BJ (cell line): ENCODE data around the gene TNF. TPM values are rescaled to one million over a fixed set of nuclear protein-coding genes. Genes with fewer than 3 reads are reported as not detected.

ENCODE experiments used
- CTCF ChIA-PET: fragments of 350-600 bp; formaldehyde crosslinking; extraction: SDS; loops from one replicate; lab custom pipeline; 2021; ENCODE audit warnings: antibody characterized with exemption, inconsistent platforms; lab: Yijun Ruan, JAX
- POLR2A ChIA-PET: fragments of 300-600 bp; sonication (Branson Sonifier 250); formaldehyde crosslinking; extraction: SDS; loops from one replicate; lab custom pipeline; 2021; ENCODE audit warnings: antibody characterized with exemption; lab: Charles Lee
- DNase-seq: peaks from one replicate; pipeline ENCODE4 v3.0.0-alpha.2; 2011; ENCODE audit warnings: low read depth
- H3K27me3 ChIP-seq: 2 replicates; pipeline ENCODE4 v1.6.0; 2011; ENCODE audit warnings: low read length; ENCODE audit not compliant: control insufficient read depth, insufficient read depth
- H3K36me3 ChIP-seq: 2 replicates; pipeline ENCODE4 v1.5.1; 2011; ENCODE audit warnings: low read length; ENCODE audit not compliant: control insufficient read depth, insufficient read depth
- H3K4me3 ChIP-seq: 2 replicates; pipeline ENCODE4 v1.5.1; 2011; ENCODE audit warnings: low read depth, mild to moderate bottlenecking, control low read depth, low read length
- polyA plus RNA-seq: library from polyadenylated mRNA; depleted of rRNA; stranded (reverse); fragments of >200 nt; gene quantifications from 2 replicates; pipeline ENCODE4 v1.2.3, GENCODE V29; 2011
- TF ChIP-seq, protein P1 (sequence below): IDR thresholded peaks from 2 replicates; pipeline ENCODE4 v1.5.1; 2011; ENCODE audit warnings: low read depth, mild to moderate bottlenecking, control low read depth, inconsistent platforms, low read length, moderate library complexity; ENCODE audit not compliant: insufficient read depth

TNF gene
- polyA plus RNA-seq, 1 experiment = not detected

DNA sequence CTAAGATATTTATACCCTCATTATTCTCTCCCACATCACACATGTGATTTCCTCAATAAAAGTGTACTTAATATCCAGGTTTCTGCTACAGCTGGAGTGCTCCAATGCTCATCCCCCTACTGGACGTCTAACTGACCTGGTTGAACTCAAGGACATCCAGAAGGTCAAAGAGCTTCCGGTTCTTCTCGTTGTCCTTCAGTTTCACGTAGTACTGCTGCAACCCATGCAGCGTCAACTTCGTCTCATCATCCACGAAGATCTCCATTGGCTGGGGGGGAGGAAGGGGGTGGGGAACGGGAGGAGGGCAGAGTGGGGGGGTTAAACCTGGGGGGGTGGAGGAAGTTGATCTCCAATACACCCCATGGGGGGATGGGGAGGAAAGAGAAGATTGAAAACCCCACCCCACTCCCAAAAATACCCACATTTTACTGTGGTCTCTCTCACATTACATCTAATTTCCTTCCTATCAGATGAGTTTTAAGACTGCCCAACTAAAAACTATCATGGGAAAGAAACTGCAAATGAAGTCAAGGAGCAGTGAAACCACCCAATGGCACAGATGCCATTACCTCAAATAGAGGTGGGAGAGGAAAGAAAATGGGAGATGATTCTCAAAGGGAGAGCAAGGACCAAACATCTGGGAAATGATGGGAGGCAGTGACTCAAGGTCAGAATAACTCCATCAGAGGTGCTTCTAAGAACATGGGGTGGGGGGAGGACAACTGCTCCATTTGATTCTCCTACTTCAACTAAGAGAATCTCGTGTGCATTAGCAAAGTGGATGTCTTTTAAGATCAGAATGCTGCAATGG, 42.5 kb upstream of the TNF start:
- ChIA-PET CTCF (interaction anchor here (1.1 kb wide), 1 partner anchor 10 kb away, joined by 3 read pairs; no protein-coding TSS in a partner anchor), POLR2A (no interaction called here)
- Histone ChIP-seq H3K4me3 (no peak overlapping the region), H3K27me3 (no peaks in the 10 kb centered on the region), H3K36me3 (peaks cover 39% of the 10 kb centered on the region)
- no peak for DNase-seq
- TF ChIP-seq, protein P1, sequence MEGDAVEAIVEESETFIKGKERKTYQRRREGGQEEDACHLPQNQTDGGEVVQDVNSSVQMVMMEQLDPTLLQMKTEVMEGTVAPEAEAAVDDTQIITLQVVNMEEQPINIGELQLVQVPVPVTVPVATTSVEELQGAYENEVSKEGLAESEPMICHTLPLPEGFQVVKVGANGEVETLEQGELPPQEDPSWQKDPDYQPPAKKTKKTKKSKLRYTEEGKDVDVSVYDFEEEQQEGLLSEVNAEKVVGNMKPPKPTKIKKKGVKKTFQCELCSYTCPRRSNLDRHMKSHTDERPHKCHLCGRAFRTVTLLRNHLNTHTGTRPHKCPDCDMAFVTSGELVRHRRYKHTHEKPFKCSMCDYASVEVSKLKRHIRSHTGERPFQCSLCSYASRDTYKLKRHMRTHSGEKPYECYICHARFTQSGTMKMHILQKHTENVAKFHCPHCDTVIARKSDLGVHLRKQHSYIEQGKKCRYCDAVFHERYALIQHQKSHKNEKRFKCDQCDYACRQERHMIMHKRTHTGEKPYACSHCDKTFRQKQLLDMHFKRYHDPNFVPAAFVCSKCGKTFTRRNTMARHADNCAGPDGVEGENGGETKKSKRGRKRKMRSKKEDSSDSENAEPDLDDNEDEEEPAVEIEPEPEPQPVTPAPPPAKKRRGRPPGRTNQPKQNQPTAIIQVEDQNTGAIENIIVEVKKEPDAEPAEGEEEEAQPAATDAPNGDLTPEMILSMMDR = no peak

DNA sequence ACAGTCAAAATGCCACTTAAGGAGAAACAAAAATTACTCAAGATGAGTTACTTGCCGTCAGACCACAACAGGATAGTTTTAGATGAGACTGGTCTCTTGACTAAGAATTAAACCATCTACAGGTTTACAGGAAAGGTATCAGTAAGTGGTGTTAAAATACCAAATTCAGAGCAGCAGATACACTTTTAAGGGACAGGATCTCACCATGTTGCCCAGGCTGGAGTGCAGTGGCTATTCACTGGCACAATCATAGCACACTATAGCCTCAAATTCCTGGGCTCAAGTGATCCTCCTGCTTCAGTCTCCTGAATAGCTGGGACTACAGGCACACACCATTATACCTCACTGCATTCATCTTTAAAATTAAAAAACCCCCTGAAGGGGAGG, 41.9 kb upstream of the TNF start:
- DNase-seq = no peak
- H3K36me3 ChIP-seq = peaks cover 44% of the 10 kb centered on the region
- TF ChIP-seq, protein P1 = no peak
- ChIA-PET CTCF (interaction anchor here (0.6 to 1.2 kb wide), 2 partner anchors 64 to 66 kb away, joined by 3 to 5 read pairs; no protein-coding TSS in a partner anchor), POLR2A (no interaction called here)
- H3K4me3 ChIP-seq = no peak overlapping the region
- H3K27me3 ChIP-seq = no peaks in the 10 kb centered on the region

DNA sequence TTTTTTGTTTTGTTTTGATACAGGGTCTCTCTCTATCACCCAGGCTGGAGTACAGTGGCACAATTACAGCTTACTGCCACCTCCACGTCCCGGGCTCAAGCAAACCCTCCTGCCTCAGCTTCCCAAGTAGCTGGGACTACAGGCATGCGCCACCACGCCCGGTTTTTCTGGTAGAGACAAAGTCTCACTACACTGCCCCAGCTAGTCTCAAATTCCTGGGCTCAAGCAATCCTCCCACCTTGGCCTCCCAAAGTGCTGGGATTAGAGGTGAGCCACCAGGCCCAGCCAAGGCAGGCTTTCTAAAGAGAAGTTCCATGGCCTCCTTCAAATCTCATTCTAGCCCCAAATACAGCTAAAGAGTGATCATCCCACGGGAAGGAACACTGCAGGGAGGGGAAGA, 41.4 kb upstream of the TNF start:
- TF ChIP-seq, protein P1 = no peak
- peaks cover 49% of the 10 kb centered on the region for H3K36me3 ChIP-seq
- CTCF ChIA-PET = interaction anchor here (0.6 to 1.2 kb wide), 3 partner anchors 14 to 65 kb away, joined by 3 to 5 read pairs (median 3); partner anchors contain the start of gene NFKBIL1

DNA sequence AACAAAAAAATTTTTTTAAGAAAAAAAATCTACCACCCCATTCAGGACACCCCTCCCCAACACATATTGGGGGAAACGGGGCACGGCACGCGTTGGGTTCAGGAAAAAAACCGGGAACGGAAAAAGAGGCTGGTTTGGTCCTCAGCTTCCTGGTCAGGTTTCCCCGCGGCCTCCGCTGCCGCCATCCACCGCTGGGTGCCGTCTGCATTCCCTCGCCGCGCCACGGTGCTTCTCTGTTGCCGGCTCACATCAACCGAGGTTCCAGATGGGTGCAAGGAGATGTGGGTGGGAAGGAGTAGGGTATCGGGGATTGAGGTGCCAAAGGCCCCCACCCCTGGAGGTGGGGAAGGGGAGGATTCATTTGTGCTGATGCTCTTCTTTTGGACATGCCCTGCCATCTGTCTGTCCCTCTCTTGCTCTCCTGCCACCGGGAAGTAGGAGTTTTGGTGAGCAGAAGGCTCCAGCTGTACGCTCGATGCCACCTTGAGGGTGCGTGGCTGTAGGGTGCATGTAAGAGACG, 40.8 kb upstream of the TNF start:
- Histone ChIP-seq H3K4me3 (no peak overlapping the region), H3K36me3 (peaks cover 49% of the 10 kb centered on the region), H3K27me3 (no peaks in the 10 kb centered on the region)
- CTCF ChIA-PET = interaction anchor here (1.0 to 1.2 kb wide), 2 partner anchors 13 to 64 kb away, joined by 3 read pairs; partner anchors contain the start of gene NFKBIL1
- no peak for DNase-seq
- POLR2A ChIA-PET = no interaction called here
- TF ChIP-seq, protein P1 = no peak

More for the DNA sequence above, 41.4 kb upstream of the TNF start:
- DNase-seq = no peak
- Histone ChIP-seq H3K27me3 (no peaks in the 10 kb centered on the region), H3K4me3 (no peak overlapping the region)
- POLR2A ChIA-PET = no interaction called here

DNA sequence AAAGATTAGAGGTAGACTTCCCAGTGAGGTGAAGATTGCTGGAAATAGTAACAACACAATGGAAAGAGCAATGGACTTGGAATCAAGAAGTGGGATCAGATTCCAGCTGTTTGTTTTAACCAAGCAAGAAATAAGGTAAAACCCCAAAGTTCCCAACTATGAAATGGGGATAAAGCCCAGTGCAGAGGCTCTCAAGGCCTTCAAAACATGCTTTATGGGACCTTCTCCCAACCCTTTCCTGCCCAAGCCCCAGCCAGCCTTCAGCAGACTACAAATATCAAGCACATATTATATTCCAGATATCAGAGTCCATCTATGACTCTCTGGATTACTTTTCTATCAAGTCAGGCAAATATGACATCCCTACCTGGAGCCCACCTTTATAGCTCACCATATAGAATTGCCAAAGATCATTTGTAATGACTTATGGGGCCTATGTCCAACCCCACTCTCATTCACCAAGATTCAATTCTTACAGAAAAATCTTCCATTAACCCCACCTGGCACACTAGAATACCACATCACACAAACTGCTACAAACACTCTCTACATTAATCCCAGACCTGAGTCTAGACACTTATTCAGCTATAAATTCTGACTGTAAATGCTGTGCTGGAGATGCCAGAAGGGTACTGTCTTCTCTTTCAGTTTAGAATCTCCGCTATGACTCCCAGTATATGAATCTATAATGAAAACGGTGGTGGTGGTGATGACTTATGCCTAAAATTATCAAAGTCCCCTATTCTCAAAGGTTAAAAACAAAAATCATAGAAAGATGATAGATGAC, 39.6 kb upstream of the TNF start:
- ChIA-PET CTCF (interaction anchor here (1.0 kb wide), 1 partner anchor 10 kb away, joined by 4 read pairs; the partner anchor contains the start of gene ATP6V1G2), POLR2A (no interaction called here)
- DNase-seq = no peak
- Histone ChIP-seq H3K4me3 (no peak overlapping the region), H3K27me3 (no peaks in the 10 kb centered on the region), H3K36me3 (peaks cover 47% of the 10 kb centered on the region)
- TF ChIP-seq, protein P1 = no peak
